Measurements from ENCODE around the gene PTPRN2. TPM values are rescaled to one million over a fixed set of nuclear protein-coding genes. Genes with fewer than 3 reads are reported as not detected.

The PTPRN2 gene
- total and polyA plus RNA-seq, 8 donors: 4.9 to 136 (median 46.8) TPM

DNA sequence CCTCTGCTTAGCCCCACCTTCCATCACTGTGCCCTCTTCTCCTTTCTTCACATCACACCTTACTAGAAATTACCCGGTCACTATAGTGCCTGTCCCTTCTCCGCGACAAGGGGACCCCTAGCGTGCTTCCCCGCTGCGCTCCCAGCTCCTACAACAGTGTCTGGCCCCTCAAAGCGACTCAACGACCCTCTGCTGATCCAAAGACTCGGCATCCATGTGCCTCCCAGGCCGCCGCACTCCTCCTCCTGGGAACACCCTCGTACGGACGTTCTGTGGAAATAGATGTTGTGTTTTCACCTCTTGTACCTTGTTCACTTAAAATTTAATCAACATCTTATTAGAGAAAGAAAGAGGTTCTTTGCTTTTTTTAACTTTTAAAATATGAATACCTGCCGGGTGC is 787.3 kb downstream of the PTPRN2 start:
- peaks cover 0 to under 1% (median 0%) of the 10 kb centered on the region in 3 donors for H3K27me3 ChIP-seq
- TF ChIP-seq EP300 (IDR thresholded peaks at IDR 0.05): no peak
- TF ChIP-seq, protein P1, sequence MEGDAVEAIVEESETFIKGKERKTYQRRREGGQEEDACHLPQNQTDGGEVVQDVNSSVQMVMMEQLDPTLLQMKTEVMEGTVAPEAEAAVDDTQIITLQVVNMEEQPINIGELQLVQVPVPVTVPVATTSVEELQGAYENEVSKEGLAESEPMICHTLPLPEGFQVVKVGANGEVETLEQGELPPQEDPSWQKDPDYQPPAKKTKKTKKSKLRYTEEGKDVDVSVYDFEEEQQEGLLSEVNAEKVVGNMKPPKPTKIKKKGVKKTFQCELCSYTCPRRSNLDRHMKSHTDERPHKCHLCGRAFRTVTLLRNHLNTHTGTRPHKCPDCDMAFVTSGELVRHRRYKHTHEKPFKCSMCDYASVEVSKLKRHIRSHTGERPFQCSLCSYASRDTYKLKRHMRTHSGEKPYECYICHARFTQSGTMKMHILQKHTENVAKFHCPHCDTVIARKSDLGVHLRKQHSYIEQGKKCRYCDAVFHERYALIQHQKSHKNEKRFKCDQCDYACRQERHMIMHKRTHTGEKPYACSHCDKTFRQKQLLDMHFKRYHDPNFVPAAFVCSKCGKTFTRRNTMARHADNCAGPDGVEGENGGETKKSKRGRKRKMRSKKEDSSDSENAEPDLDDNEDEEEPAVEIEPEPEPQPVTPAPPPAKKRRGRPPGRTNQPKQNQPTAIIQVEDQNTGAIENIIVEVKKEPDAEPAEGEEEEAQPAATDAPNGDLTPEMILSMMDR (IDR thresholded peaks at IDR 0.05): no peak
- no peak for TF ChIP-seq POLR2A (IDR thresholded peaks at IDR 0.05)
- H3K9me3 ChIP-seq: peaks cover 0 to 7% (median 3%) of the 10 kb centered on the region in 4 donors
- no peaks in the 10 kb centered on the region for H3K36me3 ChIP-seq
- 93 to 97% (median 95%) methylated on average over 15 of the region's 15 CpGs for WGBS, 5 donors
- DNase-seq: no peak
- H3K4me1 ChIP-seq: peaks cover 0 to 7% (median 3%) of the 10 kb centered on the region in 4 donors
- H3K4me3 ChIP-seq: no peak overlapping the region
- H3K27ac ChIP-seq: no peak overlapping the region
- intact Hi-C loops (cut with DNase I; ENCODE audit: low total_unique reads): no loop called here

DNA sequence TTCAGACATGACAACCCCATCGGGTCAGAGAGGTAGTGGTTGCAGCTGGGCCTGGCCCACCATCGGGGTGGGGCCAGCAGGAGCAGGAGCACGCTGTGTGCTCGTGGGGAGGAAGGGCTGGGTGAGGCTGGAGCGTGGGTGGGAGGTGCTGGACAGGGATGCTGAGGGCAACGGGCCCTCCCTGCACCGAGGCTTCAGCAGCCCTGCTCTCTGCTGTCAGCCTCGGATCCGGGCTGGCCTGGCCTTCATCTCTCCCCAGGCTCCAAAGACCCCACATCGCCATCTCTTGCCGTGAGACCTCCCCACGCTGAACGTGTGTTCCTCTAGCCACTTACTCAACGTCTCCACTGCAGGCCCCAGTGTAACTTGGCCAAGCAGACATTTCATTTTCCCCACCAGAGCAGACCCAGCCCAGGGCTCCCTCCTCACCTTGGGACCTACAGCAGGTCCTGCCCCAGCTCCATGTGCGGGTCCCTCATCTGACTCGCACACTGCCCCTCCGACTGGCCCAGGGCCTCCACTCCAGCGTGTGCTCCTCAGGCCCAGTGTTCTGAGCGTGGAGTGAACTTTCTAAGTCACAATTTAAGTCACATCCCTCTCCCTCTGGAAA is 788.4 kb downstream of the PTPRN2 start:
- WGBS, 5 donors: 85 to 89% (median 88%) methylated on average over 19 of the region's 19 CpGs
- H3K4me1 ChIP-seq: peaks cover 0 to 12% (median 7%) of the 10 kb centered on the region in 4 donors
- no peak for DNase-seq
- TF ChIP-seq POLR2A (IDR thresholded peaks at IDR 0.05) (no peak), POLR2AphosphoS5 (IDR thresholded peaks at IDR 0.05) (no peak), EP300 (IDR thresholded peaks at IDR 0.05) (no peak)
- TF ChIP-seq, protein P1 (IDR thresholded peaks at IDR 0.05): no peak
- intact Hi-C loops (cut with DNase I; ENCODE audit: low total_unique reads): no loop called here
- no peak overlapping the region for H3K27ac ChIP-seq
- peaks cover 0 to 7% (median 3%) of the 10 kb centered on the region in 4 donors for H3K9me3 ChIP-seq
- peaks cover 0 to 5% (median 0%) of the 10 kb centered on the region in 3 donors for H3K27me3 ChIP-seq
- H3K36me3 ChIP-seq: no peaks in the 10 kb centered on the region
- H3K4me3 ChIP-seq: no peak overlapping the region

DNA sequence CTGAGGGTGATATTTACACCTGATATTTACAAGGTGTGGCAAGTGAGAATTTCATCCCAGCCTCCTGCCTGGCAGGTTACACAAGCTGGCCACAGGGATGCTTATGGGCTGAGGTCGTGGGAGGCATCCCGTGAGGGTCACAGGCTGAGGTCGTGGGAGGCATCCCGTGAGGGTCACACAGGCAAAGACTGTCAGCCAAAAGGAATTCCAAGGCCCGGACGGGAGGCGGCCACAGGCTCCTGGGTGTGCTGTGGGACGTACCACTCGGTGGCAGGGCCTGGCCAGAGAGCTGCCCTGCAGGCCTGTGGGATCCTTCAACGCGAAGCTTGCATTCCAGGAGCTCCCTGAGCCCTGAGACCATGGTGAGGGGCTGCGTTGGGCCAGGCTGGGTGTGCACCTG is 790.3 kb downstream of the PTPRN2 start:
- H3K27ac ChIP-seq: no peak overlapping the region
- no peak for DNase-seq
- H3K36me3 ChIP-seq: no peaks in the 10 kb centered on the region
- WGBS, 5 donors: 77 to 89% (median 82%) methylated on average over 12 of the region's 12 CpGs
- peaks cover 0 to 11% (median 0%) of the 10 kb centered on the region in 3 donors for H3K27me3 ChIP-seq
- H3K4me3 ChIP-seq: no peak overlapping the region
- H3K4me1 ChIP-seq: peaks cover 0 to 12% (median 7%) of the 10 kb centered on the region in 4 donors
- H3K9me3 ChIP-seq: no peaks in the 10 kb centered on the region
- intact Hi-C loops (cut with DNase I; ENCODE audit: low total_unique reads): no loop called here
- TF ChIP-seq, protein P1 (IDR thresholded peaks at IDR 0.05): no peak
- TF ChIP-seq EP300 (IDR thresholded peaks at IDR 0.05): no peak

DNA sequence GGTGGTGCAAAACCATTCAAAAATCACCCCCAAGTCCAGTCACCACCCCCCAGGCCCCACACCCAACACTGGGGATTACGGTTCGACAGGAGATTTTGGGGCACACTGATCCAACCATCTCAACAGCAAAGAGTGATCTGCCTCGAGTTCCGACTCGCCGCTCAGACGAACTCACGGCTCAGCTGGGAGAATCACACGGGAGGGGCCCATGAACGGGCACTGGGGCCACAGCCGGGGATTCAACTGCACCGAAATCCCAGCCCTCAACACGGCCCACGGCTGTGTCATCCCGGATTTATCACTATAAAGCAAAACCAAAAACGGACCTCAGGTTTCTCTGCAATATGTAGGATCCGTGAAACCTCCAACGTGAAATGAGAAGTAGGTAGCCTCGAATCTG is 790.8 kb downstream of the PTPRN2 start:
- Histone ChIP-seq H3K9me3 (no peaks in the 10 kb centered on the region), H3K4me3 (no peak overlapping the region), H3K27me3 (peaks cover 0 to 11% (median 0%) of the 10 kb centered on the region in 3 donors), H3K36me3 (no peaks in the 10 kb centered on the region), H3K4me1 (peaks cover 0 to 12% (median 7%) of the 10 kb centered on the region in 4 donors), H3K27ac (no peak overlapping the region)
- WGBS, 5 donors: 93 to 95% (median 93%) methylated on average over 19 of the region's 19 CpGs
- no peak for DNase-seq
- TF ChIP-seq POLR2A (IDR thresholded peaks at IDR 0.05): no peak
- no peak for TF ChIP-seq POLR2AphosphoS5 (IDR thresholded peaks at IDR 0.05)
- TF ChIP-seq, protein P1 (IDR thresholded peaks at IDR 0.05): no peak
- TF ChIP-seq EP300 (IDR thresholded peaks at IDR 0.05): no peak
- intact Hi-C loops (cut with DNase I; ENCODE audit: low total_unique reads): no loop called here
